HL-60 (cell line): ENCODE data around the gene FMR1.
A peak's percentile ranks its signal among the peaks of the same experiment; 100 is the strongest.

Experiments used
- DNase-seq, 2 experiments: peaks; one replicate each; pipeline ENCODE4 v3.0.0-alpha.2; 2010 to 2020; ENCODE audit warnings: low read depth in 1 of 2, low spot score in 1 of 2
- H3K27ac ChIP-seq: fragments of 250-450 bp; sonication (Bioruptor Pico); replicated peaks from 2 replicates; pipeline ENCODE4 v1.5.1; 2020; ENCODE audit warnings: mild to moderate bottlenecking, moderate library complexity
- H3K27me3 ChIP-seq: fragments of 250-450 bp; sonication (Bioruptor Pico); 2 replicates; pipeline ENCODE4 v1.5.1; 2021; ENCODE audit warnings: mild to moderate bottlenecking, moderate library complexity; ENCODE audit not compliant: insufficient read depth, poor library complexity, severe bottlenecking
- H3K4me3 ChIP-seq: replicated peaks from 2 replicates; pipeline ENCODE4 v1.5.1; 2011; ENCODE audit warnings: mild to moderate bottlenecking, control low read depth, low read length; ENCODE audit not compliant: insufficient read depth
- GABPA ChIP-seq: IDR thresholded peaks from 2 replicates; pipeline ENCODE4 v1.6.1; 2012; ENCODE audit warnings: low read depth
- POLR2AphosphoS5 ChIP-seq: IDR thresholded peaks from 2 replicates; pipeline ENCODE4 v1.6.1; 2012; ENCODE audit warnings: low read depth
- SPI1 ChIP-seq: IDR thresholded peaks from 2 replicates; pipeline ENCODE4 v1.6.1; 2012; ENCODE audit warnings: low read depth, mild to moderate bottlenecking, borderline replicate concordance
- TF ChIP-seq, protein P1 (sequence below): IDR thresholded peaks from one replicate; pipeline ENCODE4 v1.5.1; 2011; ENCODE audit warnings: low read length, control low read depth, inconsistent platforms; ENCODE audit not compliant: insufficient read depth
- TF ChIP-seq, protein P2 (sequence below): IDR thresholded peaks from 2 replicates; pipeline ENCODE4 v1.6.1; 2012; ENCODE audit warnings: low read depth; ENCODE audit not compliant: insufficient replicate concordance

Gene FMR1

DNA sequence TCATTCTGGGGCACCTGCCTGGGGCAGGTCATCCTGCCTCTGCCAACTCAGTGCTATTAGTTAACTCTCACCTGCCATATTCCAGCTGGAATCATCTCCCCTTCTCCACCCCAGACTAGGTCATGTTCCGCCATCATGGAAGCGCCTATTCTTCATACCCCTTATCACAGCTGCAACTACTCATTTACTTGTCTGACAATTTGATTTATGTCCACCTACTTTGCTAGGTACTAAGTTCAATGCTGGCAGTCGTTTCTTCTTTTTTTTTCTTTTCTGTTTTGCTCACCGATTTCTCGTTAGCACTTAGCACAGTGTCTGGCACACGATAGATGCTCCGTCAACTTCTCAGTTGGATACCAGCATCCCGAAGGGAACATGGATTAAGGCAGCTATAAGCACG is 1.1 kb upstream of the FMR1 start:
- H3K4me3 ChIP-seq = no peak overlapping the region
- no peak for TF ChIP-seq GABPA
- TF ChIP-seq SPI1 = no peak
- TF ChIP-seq, protein P1, sequence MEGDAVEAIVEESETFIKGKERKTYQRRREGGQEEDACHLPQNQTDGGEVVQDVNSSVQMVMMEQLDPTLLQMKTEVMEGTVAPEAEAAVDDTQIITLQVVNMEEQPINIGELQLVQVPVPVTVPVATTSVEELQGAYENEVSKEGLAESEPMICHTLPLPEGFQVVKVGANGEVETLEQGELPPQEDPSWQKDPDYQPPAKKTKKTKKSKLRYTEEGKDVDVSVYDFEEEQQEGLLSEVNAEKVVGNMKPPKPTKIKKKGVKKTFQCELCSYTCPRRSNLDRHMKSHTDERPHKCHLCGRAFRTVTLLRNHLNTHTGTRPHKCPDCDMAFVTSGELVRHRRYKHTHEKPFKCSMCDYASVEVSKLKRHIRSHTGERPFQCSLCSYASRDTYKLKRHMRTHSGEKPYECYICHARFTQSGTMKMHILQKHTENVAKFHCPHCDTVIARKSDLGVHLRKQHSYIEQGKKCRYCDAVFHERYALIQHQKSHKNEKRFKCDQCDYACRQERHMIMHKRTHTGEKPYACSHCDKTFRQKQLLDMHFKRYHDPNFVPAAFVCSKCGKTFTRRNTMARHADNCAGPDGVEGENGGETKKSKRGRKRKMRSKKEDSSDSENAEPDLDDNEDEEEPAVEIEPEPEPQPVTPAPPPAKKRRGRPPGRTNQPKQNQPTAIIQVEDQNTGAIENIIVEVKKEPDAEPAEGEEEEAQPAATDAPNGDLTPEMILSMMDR = no peak
- TF ChIP-seq, protein P2, sequence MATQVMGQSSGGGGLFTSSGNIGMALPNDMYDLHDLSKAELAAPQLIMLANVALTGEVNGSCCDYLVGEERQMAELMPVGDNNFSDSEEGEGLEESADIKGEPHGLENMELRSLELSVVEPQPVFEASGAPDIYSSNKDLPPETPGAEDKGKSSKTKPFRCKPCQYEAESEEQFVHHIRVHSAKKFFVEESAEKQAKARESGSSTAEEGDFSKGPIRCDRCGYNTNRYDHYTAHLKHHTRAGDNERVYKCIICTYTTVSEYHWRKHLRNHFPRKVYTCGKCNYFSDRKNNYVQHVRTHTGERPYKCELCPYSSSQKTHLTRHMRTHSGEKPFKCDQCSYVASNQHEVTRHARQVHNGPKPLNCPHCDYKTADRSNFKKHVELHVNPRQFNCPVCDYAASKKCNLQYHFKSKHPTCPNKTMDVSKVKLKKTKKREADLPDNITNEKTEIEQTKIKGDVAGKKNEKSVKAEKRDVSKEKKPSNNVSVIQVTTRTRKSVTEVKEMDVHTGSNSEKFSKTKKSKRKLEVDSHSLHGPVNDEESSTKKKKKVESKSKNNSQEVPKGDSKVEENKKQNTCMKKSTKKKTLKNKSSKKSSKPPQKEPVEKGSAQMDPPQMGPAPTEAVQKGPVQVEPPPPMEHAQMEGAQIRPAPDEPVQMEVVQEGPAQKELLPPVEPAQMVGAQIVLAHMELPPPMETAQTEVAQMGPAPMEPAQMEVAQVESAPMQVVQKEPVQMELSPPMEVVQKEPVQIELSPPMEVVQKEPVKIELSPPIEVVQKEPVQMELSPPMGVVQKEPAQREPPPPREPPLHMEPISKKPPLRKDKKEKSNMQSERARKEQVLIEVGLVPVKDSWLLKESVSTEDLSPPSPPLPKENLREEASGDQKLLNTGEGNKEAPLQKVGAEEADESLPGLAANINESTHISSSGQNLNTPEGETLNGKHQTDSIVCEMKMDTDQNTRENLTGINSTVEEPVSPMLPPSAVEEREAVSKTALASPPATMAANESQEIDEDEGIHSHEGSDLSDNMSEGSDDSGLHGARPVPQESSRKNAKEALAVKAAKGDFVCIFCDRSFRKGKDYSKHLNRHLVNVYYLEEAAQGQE = no peak
- no peak for TF ChIP-seq POLR2AphosphoS5
- H3K27me3 ChIP-seq = no peaks in the 10 kb centered on the region
- H3K27ac ChIP-seq = no peak overlapping the region
- no peak for DNase-seq

DNA sequence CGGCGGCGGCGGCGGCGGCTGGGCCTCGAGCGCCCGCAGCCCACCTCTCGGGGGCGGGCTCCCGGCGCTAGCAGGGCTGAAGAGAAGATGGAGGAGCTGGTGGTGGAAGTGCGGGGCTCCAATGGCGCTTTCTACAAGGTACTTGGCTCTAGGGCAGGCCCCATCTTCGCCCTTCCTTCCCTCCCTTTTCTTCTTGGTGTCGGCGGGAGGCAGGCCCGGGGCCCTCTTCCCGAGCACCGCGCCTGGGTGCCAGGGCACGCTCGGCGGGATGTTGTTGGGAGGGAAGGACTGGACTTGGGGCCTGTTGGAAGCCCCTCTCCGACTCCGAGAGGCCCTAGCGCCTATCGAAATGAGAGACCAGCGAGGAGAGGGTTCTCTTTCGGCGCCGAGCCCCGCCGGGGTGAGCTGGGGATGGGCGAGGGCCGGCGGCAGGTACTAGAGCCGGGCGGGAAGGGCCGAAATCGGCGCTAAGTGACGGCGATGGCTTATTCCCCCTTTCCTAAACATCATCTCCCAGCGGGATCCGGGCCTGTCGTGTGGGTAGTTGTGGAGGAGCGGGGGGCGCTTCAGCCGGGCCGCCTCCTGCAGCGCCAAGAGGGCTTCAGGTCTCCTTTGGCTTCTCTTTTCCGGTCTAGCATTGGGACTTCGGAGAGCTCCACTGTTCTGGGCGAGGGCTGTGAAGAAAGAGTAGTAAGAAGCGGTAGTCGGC is 528 bp downstream of the FMR1 start:
- no peaks in the 10 kb centered on the region for H3K27me3 ChIP-seq
- peak overlapping the region; percentile 70 for H3K4me3 ChIP-seq
- DNase-seq = peak in 1 of 2 experiments; percentile 45
- TF ChIP-seq, protein P1 = no peak
- peak; percentile 21; the same call in 1 of the 2 replicates for TF ChIP-seq POLR2AphosphoS5
- TF ChIP-seq SPI1 = no peak
- TF ChIP-seq, protein P2 = peak; percentile 64
- peak overlapping the region; percentile 71 for H3K27ac ChIP-seq

DNA sequence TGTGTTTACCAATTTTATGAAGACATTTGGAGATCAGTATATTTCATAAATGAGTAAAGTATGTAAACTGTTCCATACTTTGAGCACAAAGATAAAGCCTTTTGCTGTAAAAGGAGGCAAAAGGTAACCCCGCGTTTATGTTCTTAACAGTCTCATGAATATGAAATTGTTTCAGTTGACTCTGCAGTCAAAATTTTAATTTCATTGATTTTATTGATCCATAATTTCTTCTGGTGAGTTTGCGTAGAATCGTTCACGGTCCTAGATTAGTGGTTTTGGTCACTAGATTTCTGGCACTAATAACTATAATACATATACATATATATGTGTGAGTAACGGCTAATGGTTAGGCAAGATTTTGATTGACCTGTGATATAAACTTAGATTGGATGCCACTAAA is 1.9 kb downstream of the FMR1 start:
- H3K27me3 ChIP-seq = no peaks in the 10 kb centered on the region
- H3K27ac ChIP-seq = no peak overlapping the region
- no peak overlapping the region for H3K4me3 ChIP-seq
- DNase-seq = no peak
- TF ChIP-seq, protein P1 = no peak
- TF ChIP-seq POLR2AphosphoS5 (no peak), GABPA (no peak), SPI1 (no peak)
- TF ChIP-seq, protein P2 = no peak
